Vagina (tissue), 2 donors: ENCODE measurements around the gene ZNF358. TPM values are rescaled to one million over a fixed set of nuclear protein-coding genes. Genes with fewer than 3 reads are reported as not detected.

Source experiments
- DNase-seq, 2 donors: peaks; one replicate each; pipeline ENCODE4 v3.0.0-alpha.2; 2017; ENCODE audit errors: extremely low spot score in 2 of 2
- H3K27ac ChIP-seq: fragments of 200-600 bp; sonication (generic); one replicate; pipeline ENCODE4 v1.5.1; 2019
- H3K27me3 ChIP-seq: fragments of 200-600 bp; sonication (generic); one replicate; pipeline ENCODE4 v1.5.1; 2019
- H3K36me3 ChIP-seq, 2 donors: fragments of 200-600 bp; sonication (generic); one replicate each; pipeline ENCODE4 v1.5.1; 2017 to 2019
- H3K4me1 ChIP-seq: fragments of 200-600 bp; sonication (generic); one replicate; pipeline ENCODE4 v1.5.1; 2019
- H3K4me3 ChIP-seq, 2 donors: fragments of 200-600 bp; sonication (generic); 1 replicate in 1 of 2; 2 replicates in 1 of 2; pipeline ENCODE4 v1.5.1; 2016 to 2019
- H3K9me3 ChIP-seq: fragments of 200-600 bp; sonication (generic); one replicate; pipeline ENCODE4 v1.5.1; 2019
- POLR2A ChIP-seq, 2 donors: fragments of 450-650 bp; IDR thresholded peaks; one replicate each; pipeline ENCODE4 v1.6.1; 2017; ENCODE audit warnings: antibody characterized with exemption in 2 of 2, mild to moderate bottlenecking in 2 of 2, moderate library complexity in 2 of 2
- POLR2AphosphoS5 ChIP-seq, 2 donors: sonication (generic); formaldehyde crosslinking; IDR thresholded peaks; one replicate each; pipeline ENCODE4 v1.9.0; 2017; ENCODE audit warnings: antibody characterized with exemption in 2 of 2, mild to moderate bottlenecking in 2 of 2, low read depth in 1 of 2; ENCODE audit not compliant: insufficient read depth in 1 of 2
- intact Hi-C: fragments of 100-400 bp; cut with DNase I; formaldehyde crosslinking; loops from one replicate; pipeline ENCODE4 v1.15.1; 2023
- small RNA-seq: library from RNA; depleted of rRNA; stranded (forward); fragments of <200 nt; gene quantifications from one replicate; pipeline ENCODE3, GENCODE V24; 2016
- total RNA-seq: library from RNA; depleted of rRNA; stranded (reverse); fragments of >200 nt; gene quantifications from one replicate; pipeline ENCODE4 v1.2.3, GENCODE V29; 2016
- TF ChIP-seq, protein P1 (sequence below), 3 experiments: fragments of 450-650 bp in 2 of 3; fragments of 200-600 bp in 1 of 3; sonication (generic) in 1 of 3; IDR thresholded peaks; one replicate each; pipeline ENCODE4 v1.5.1; 2017 to 2019; ENCODE audit warnings: antibody characterized with exemption in 3 of 3, mild to moderate bottlenecking in 2 of 3, moderate library complexity in 2 of 3

ZNF358 gene
- total RNA-seq, 1 donor from 2014 or later: 87.4 TPM

DNA sequence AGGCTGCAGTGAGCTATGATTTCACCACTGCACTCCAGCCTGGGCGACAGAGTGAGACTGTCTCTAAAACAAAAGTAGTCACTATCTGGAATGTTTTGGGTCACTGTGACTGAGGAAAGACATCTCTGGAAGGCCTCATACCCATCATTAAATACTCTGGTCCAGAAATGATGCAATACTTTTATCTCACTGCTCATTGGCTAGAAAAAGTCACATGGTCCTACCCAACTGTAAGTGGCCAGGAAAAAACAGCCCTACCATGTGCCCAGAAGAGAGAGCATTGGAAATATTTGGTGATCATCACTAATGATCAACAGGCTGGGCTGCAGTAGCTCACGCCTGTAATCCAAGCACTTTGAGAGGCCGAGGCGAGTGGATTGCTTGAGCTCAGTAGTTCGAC, 49.4 kb downstream of the ZNF358 start:
- no peaks in the 10 kb centered on the region for H3K4me1 ChIP-seq
- DNase-seq: no peak
- no peaks in the 10 kb centered on the region for H3K27me3 ChIP-seq
- TF ChIP-seq, protein P1, sequence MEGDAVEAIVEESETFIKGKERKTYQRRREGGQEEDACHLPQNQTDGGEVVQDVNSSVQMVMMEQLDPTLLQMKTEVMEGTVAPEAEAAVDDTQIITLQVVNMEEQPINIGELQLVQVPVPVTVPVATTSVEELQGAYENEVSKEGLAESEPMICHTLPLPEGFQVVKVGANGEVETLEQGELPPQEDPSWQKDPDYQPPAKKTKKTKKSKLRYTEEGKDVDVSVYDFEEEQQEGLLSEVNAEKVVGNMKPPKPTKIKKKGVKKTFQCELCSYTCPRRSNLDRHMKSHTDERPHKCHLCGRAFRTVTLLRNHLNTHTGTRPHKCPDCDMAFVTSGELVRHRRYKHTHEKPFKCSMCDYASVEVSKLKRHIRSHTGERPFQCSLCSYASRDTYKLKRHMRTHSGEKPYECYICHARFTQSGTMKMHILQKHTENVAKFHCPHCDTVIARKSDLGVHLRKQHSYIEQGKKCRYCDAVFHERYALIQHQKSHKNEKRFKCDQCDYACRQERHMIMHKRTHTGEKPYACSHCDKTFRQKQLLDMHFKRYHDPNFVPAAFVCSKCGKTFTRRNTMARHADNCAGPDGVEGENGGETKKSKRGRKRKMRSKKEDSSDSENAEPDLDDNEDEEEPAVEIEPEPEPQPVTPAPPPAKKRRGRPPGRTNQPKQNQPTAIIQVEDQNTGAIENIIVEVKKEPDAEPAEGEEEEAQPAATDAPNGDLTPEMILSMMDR (IDR thresholded peaks at IDR 0.05): no peak
- TF ChIP-seq POLR2AphosphoS5 (IDR thresholded peaks at IDR 0.05; ENCODE audit: insufficient read depth in 1 of 2, low read depth in 1 of 2): no peak
- no peak for TF ChIP-seq POLR2A (IDR thresholded peaks at IDR 0.05)
- no peaks in the 10 kb centered on the region for H3K9me3 ChIP-seq
- no peak overlapping the region for H3K4me3 ChIP-seq
- H3K36me3 ChIP-seq: peaks cover 0 to 8% of the 10 kb centered on the region in 2 donors
- intact Hi-C loops: no loop called here
- H3K27ac ChIP-seq: no peak overlapping the region

Small RNA genes within 50 kb of the gene (small RNA-seq; reads per million reads assigned to genes)
- not detected for gene AC008878.2

Other genes with a start within 250 kb of the ZNF358 start
- gene INSR, start 221.7 kb upstream of the ZNF358 start, total RNA-seq: 86.7 TPM
- 28.5 TPM for gene ARHGEF18, start 167.2 kb upstream of the ZNF358 start, total RNA-seq
- 2.7 TPM for gene PEX11G, start 27.1 kb upstream of the ZNF358 start, total RNA-seq
- gene MCOLN1, start 6.5 kb downstream of the ZNF358 start, total RNA-seq: 20.4 TPM
- gene PNPLA6, start 19.6 kb downstream of the ZNF358 start, total RNA-seq: 47.4 TPM
- 12.8 TPM for gene CAMSAP3, start 79.8 kb downstream of the ZNF358 start, total RNA-seq
- 44.0 TPM for gene XAB2, start 113.4 kb downstream of the ZNF358 start, total RNA-seq
- gene PET100, start 113.7 kb downstream of the ZNF358 start, total RNA-seq: 16.7 TPM
- gene PCP2, start 117.6 kb downstream of the ZNF358 start, total RNA-seq: not detected
- gene STXBP2, start 121.0 kb downstream of the ZNF358 start, total RNA-seq: 64.3 TPM
- gene RETN, start 152.9 kb downstream of the ZNF358 start, total RNA-seq: not detected
- not detected for gene MCEMP1, start 161.0 kb downstream of the ZNF358 start, total RNA-seq
- 87.2 TPM for gene TRAPPC5, start 164.7 kb downstream of the ZNF358 start, total RNA-seq
- gene FCER2, start 186.0 kb downstream of the ZNF358 start, total RNA-seq: not detected
- 0.98 TPM for gene CLEC4G, start 216.0 kb downstream of the ZNF358 start, total RNA-seq
- gene CD209, start 231.4 kb downstream of the ZNF358 start, total RNA-seq: 8.8 TPM
- gene CLEC4M, start 247.1 kb downstream of the ZNF358 start, total RNA-seq: not detected